Cardiac muscle cell (in vitro differentiated cells and primary cell): ENCODE data around the gene AREG. TPM values are rescaled to one million over a fixed set of nuclear protein-coding genes. Genes with fewer than 3 reads are reported as not detected.

Experiments
- DNase-seq, 2 donors: peaks; one replicate each; pipeline versions ENCODE4 v3.0.0 to v3.0.0-alpha.2; 2010 to 2017; ENCODE audit warnings: low read depth in 1 of 2, low spot score in 1 of 2
- H3K27ac ChIP-seq: fragments of 200-600 bp; sonication (generic); 2 replicates; pipeline ENCODE4 v1.5.1; 2016
- H3K27me3 ChIP-seq: fragments of 200-600 bp; sonication (generic); 2 replicates; pipeline ENCODE4 v1.6.0; 2016; ENCODE audit warnings: control low read depth
- H3K36me3 ChIP-seq: fragments of 200-600 bp; sonication (generic); 2 replicates; pipeline ENCODE4 v1.5.1; 2016; ENCODE audit warnings: control low read depth
- H3K4me1 ChIP-seq: fragments of 200-600 bp; sonication (generic); 2 replicates; pipeline ENCODE4 v1.8.1; 2017; ENCODE audit warnings: low read depth, mild to moderate bottlenecking, mixed run types
- H3K4me3 ChIP-seq: fragments of 200-600 bp; sonication (generic); 2 replicates; pipeline ENCODE4 v1.5.1; 2016; ENCODE audit warnings: mild to moderate bottlenecking
- H3K9me3 ChIP-seq: fragments of 200-600 bp; sonication (generic); 2 replicates; pipeline ENCODE4 v1.5.1; 2017; ENCODE audit warnings: low read depth, mild to moderate bottlenecking, control low read depth
- polyA plus RNA-seq: library from polyadenylated mRNA; unstranded; fragments of >200 nt; fragmentation: Nextera tagmentation; extraction: Ambion mirVana; gene quantifications from 2 replicates; pipeline ENCODE4 v1.2.1, GENCODE V29; 2016
- total RNA-seq: library from RNA; depleted of rRNA; stranded (reverse); fragments of >200 nt; gene quantifications from 2 replicates; pipeline ENCODE4 v1.2.3, GENCODE V29; 2016
- TF ChIP-seq, protein P1 (sequence below): IDR thresholded peaks from 2 replicates; pipeline ENCODE4 v1.5.1; 2012; ENCODE audit warnings: low read depth, mild to moderate bottlenecking, low read length

The AREG gene
- total and polyA plus RNA-seq, 2 experiments from 2014 or later = 0.65 TPM; not detected in 1

DNA sequence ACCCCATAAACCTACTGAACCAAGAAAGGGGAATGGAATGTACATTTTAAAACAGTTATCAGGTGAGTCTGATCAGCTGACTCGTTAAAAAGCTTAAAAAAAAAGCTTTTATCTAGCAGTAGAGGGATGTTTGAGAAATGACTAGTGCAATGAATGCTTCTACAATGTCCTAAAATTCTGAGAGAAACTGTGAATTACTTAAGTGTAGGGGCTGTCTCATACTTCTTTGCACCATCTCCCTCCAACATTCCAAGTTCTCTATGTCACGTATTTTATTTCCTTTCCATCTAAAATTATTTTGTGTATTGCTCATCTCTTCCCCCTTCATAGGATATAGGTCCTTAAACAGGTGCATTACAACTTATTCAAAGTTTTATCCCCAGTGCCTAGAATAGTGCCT is 11.9 kb upstream of the AREG start:
- Histone ChIP-seq H3K4me3 (no peak overlapping the region), H3K36me3 (no peaks in the 10 kb centered on the region), H3K27me3 (no peaks in the 10 kb centered on the region), H3K4me1 (no peaks in the 10 kb centered on the region), H3K9me3 (no peaks in the 10 kb centered on the region), H3K27ac (no peak overlapping the region)
- TF ChIP-seq, protein P1, sequence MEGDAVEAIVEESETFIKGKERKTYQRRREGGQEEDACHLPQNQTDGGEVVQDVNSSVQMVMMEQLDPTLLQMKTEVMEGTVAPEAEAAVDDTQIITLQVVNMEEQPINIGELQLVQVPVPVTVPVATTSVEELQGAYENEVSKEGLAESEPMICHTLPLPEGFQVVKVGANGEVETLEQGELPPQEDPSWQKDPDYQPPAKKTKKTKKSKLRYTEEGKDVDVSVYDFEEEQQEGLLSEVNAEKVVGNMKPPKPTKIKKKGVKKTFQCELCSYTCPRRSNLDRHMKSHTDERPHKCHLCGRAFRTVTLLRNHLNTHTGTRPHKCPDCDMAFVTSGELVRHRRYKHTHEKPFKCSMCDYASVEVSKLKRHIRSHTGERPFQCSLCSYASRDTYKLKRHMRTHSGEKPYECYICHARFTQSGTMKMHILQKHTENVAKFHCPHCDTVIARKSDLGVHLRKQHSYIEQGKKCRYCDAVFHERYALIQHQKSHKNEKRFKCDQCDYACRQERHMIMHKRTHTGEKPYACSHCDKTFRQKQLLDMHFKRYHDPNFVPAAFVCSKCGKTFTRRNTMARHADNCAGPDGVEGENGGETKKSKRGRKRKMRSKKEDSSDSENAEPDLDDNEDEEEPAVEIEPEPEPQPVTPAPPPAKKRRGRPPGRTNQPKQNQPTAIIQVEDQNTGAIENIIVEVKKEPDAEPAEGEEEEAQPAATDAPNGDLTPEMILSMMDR = no peak
- DNase-seq = peak in 1 of 2 donors; percentile 72

DNA sequence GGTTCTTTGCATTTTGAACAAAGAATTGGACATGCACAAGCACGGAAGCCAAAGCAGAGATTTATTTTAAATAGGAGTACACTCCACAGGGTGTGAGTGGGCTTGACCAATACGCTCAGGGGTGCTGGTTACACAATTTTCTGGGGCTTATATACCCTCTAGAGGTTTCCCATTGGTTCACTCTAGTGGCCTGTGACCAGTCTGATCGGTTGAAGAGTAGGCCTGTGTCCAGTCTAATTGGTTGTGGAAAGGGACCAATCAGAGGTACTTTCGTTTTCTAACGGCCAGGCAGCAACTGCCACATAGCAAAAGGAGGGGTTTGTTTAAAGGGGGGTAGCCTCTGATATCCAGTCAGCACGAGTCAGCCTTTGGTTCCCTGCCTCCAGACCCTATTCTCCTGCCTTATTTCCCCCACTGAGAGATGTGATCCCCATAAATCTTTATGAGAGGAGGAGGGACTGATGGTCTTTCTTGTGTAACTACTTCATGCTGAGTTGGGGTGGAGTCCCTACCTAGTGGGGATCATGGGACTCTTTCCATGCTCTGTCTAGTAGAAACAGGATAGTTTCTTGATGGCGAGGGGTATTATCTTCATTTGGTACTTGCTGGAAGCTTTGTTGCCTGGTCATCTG is 11.3 kb upstream of the AREG start:
- Histone ChIP-seq H3K27ac (no peak overlapping the region), H3K36me3 (no peaks in the 10 kb centered on the region), H3K4me3 (no peak overlapping the region), H3K27me3 (no peaks in the 10 kb centered on the region), H3K9me3 (no peaks in the 10 kb centered on the region), H3K4me1 (no peaks in the 10 kb centered on the region)
- no peak for DNase-seq
- TF ChIP-seq, protein P1 = no peak

DNA sequence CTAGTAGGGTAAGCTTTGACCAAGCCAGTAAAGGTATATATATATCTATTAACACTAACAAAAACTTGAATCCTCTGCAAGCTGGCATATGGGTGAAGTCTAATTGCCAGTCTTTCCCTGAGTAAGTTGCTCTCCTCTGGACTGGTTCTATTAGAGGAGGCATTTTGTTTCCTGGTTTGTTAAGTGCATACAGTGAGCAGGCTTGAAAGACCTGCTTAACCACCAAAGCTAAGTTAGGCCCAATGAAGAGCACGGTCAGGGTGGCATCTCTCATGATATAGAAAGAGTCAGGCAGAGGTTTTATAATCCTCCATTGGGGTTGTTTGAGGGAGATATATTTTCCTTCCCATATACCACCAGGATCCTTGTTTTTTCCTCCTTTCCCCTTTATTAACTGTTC is 9.6 kb upstream of the AREG start:
- Histone ChIP-seq H3K4me3 (no peak overlapping the region), H3K27me3 (peaks cover 3% of the 10 kb centered on the region), H3K9me3 (no peaks in the 10 kb centered on the region), H3K36me3 (no peaks in the 10 kb centered on the region), H3K4me1 (no peaks in the 10 kb centered on the region), H3K27ac (no peak overlapping the region)
- DNase-seq = no peak
- TF ChIP-seq, protein P1 = no peak

DNA sequence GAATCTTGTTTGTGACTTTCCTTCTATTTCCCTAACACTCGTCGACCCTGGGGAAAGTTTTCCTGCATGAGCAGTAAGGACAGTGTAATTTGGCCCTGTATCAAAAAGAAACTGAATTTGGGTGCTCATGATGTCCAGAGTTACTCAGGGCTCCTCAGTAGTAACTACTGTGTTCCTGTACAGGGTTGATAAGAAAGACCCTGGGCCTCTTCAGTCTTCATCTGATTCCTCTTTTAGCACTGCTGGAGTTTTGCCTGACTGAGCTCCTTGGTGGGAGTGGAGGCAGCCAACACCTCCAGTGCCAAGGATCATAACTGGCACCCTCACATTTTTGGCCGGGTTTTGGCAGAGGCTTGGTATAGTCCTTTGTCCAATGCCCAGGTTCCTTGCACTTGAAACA is 7.1 kb upstream of the AREG start:
- no peaks in the 10 kb centered on the region for H3K9me3 ChIP-seq
- no peaks in the 10 kb centered on the region for H3K4me1 ChIP-seq
- TF ChIP-seq, protein P1 = no peak
- DNase-seq = no peak
- no peaks in the 10 kb centered on the region for H3K36me3 ChIP-seq
- H3K27me3 ChIP-seq = peaks cover 15% of the 10 kb centered on the region
- H3K4me3 ChIP-seq = no peak overlapping the region
- no peak overlapping the region for H3K27ac ChIP-seq

DNA sequence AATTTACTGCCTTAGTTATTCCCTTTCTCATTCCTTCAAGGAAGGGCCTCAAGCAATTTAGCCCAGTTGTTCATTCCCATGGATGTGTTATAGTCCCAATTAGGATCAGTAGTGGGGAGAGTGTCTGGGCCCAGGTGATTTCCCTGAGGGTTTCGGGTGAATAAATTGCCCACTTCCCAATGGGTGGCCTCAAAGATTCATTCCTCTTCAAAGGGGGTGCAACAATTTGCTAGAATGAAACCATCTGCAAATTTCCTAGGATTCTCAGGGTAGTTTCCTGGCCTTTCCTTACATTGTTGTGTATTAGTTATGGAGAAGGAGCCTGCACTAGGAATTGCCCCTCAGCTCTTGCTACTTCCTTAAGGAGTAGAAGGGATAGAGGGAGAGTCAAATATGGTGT is 6.3 kb upstream of the AREG start:
- Histone ChIP-seq H3K4me1 (no peaks in the 10 kb centered on the region), H3K27me3 (peaks cover 15% of the 10 kb centered on the region), H3K4me3 (no peak overlapping the region), H3K36me3 (no peaks in the 10 kb centered on the region), H3K27ac (no peak overlapping the region), H3K9me3 (no peaks in the 10 kb centered on the region)
- TF ChIP-seq, protein P1 = no peak
- no peak for DNase-seq
